Measurements from ENCODE around the gene DYNC2H1. TPM values are rescaled to one million over a fixed set of nuclear protein-coding genes. Genes with fewer than 3 reads are reported as not detected.

The DYNC2H1 gene
- total RNA-seq, 1 donor from 2014 or later: 7.1 TPM

GRCh38 chr11:103488579-103488978, 379.4 kb downstream of the DYNC2H1 start:
- no peaks in the 10 kb centered on the region for H3K4me1 ChIP-seq
- H3K4me3 ChIP-seq: no peak overlapping the region
- TF ChIP-seq CTCF (IDR thresholded peaks at IDR 0.05): no peak
- H3K27ac ChIP-seq: no peak overlapping the region
- H3K36me3 ChIP-seq: no peaks in the 10 kb centered on the region
- no peaks in the 10 kb centered on the region for H3K27me3 ChIP-seq
- DNase-seq (ENCODE audit: low spot score in 2 of 2): no peak
- H3K9me3 ChIP-seq: no peaks in the 10 kb centered on the region
- intact Hi-C loops (cut with DNase I): no loop called here

GRCh38 chr11:103491777-103492176, 382.6 kb downstream of the DYNC2H1 start:
- intact Hi-C loops (cut with DNase I): no loop called here
- Histone ChIP-seq H3K9me3 (no peaks in the 10 kb centered on the region), H3K4me1 (no peaks in the 10 kb centered on the region), H3K4me3 (no peak overlapping the region), H3K36me3 (no peaks in the 10 kb centered on the region), H3K27me3 (no peaks in the 10 kb centered on the region), H3K27ac (no peak overlapping the region)
- no peak for DNase-seq (ENCODE audit: low spot score in 2 of 2)
- TF ChIP-seq CTCF (IDR thresholded peaks at IDR 0.05): no peak

- DNase-seq (ENCODE audit: low spot score in 2 of 2): no peak
- Histone ChIP-seq H3K4me3 (no peak overlapping the region), H3K27me3 (no peaks in the 10 kb centered on the region), H3K27ac (no peak overlapping the region), H3K36me3 (no peaks in the 10 kb centered on the region), H3K4me1 (no peaks in the 10 kb centered on the region), H3K9me3 (no peaks in the 10 kb centered on the region)
- intact Hi-C loops (cut with DNase I): no loop called here
- TF ChIP-seq CTCF (IDR thresholded peaks at IDR 0.05): no peak
Measured at GRCh38 chr11:103494491-103494890, 385.3 kb downstream of the DYNC2H1 start.

GRCh38 chr11:103497268-103497667, 388.0 kb downstream of the DYNC2H1 start:
- H3K4me3 ChIP-seq: no peak overlapping the region
- no peaks in the 10 kb centered on the region for H3K27me3 ChIP-seq
- intact Hi-C loops (cut with DNase I): no loop called here
- no peak for TF ChIP-seq CTCF (IDR thresholded peaks at IDR 0.05)
- H3K9me3 ChIP-seq: no peaks in the 10 kb centered on the region
- H3K27ac ChIP-seq: no peak overlapping the region
- no peaks in the 10 kb centered on the region for H3K4me1 ChIP-seq
- H3K36me3 ChIP-seq: no peaks in the 10 kb centered on the region
- no peak for DNase-seq (ENCODE audit: low spot score in 2 of 2)

DNA sequence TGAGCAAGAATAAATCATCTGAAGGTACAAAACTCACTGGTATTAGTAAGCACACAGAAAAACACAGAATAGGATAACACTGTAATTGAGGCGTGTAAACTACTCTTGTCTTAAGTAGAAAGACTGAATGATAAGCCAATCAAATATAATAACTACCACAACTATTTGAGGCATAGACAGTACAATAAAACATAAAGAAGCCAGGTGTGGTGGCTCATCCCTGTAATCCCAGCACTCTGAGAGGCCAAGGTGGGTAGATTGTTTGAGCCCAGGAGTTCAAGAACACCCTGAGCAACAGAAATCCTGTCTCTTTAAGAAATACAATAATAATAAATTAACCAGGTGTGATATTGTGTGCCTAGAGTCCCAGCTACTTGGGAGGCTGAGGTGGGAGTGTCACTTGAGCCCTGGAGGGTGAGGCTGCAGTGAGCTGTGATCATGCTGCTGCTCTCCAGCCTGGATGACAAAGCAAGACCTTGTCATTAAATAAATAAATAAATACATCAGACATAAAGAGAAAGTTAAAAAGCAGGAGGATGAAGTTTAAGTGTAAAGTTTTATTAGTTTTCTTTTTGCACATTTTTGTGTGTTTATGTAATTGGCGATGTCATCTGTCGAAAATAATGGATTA, 390.6 kb downstream of the DYNC2H1 start:
- no peak for TF ChIP-seq CTCF (IDR thresholded peaks at IDR 0.05)
- no peaks in the 10 kb centered on the region for H3K9me3 ChIP-seq
- intact Hi-C loops (cut with DNase I): no loop called here

DNA sequence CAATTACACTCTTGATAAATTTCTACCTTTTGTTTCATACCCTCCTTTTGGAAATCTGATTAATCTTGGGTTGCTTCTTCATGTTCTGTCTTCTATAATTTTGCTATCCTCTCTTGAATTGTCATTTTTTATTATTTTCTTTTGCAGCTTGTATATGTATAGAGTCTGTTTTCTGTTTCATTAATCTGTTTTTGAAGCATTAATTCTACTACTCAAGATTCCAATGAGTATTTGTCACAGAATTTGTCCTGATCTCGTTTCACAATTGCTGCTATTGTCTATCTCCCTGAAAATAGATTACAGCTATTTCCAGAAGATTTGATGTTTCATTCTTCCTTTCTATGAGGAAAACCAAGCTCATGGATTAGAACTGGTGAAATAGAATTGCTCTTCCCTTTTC, 406.1 kb downstream of the DYNC2H1 start:
- intact Hi-C loops (cut with DNase I): no loop called here
- Histone ChIP-seq H3K27ac (no peak overlapping the region), H3K27me3 (no peaks in the 10 kb centered on the region), H3K4me3 (no peak overlapping the region), H3K36me3 (no peaks in the 10 kb centered on the region), H3K4me1 (no peaks in the 10 kb centered on the region), H3K9me3 (peaks cover 0 to 3% of the 10 kb centered on the region in 2 donors)
- TF ChIP-seq CTCF (IDR thresholded peaks at IDR 0.05): no peak
- DNase-seq (ENCODE audit: low spot score in 2 of 2): no peak

More for the DNA sequence above, 390.6 kb downstream of the DYNC2H1 start:
- no peaks in the 10 kb centered on the region for H3K4me1 ChIP-seq
- H3K27ac ChIP-seq: no peak overlapping the region
- no peaks in the 10 kb centered on the region for H3K27me3 ChIP-seq
- no peak for DNase-seq (ENCODE audit: low spot score in 2 of 2)
- no peak overlapping the region for H3K4me3 ChIP-seq
- H3K36me3 ChIP-seq: no peaks in the 10 kb centered on the region

All from ascending aorta (tissue), 2 donors.